ENCODE results near the gene COL24A1.
"Not testable (repeated sequence)": the region's sequence is repeated elsewhere in the genome, so short reads cannot be mapped to it uniquely, and the experiment has no call there.

Gene COL24A1

DNA sequence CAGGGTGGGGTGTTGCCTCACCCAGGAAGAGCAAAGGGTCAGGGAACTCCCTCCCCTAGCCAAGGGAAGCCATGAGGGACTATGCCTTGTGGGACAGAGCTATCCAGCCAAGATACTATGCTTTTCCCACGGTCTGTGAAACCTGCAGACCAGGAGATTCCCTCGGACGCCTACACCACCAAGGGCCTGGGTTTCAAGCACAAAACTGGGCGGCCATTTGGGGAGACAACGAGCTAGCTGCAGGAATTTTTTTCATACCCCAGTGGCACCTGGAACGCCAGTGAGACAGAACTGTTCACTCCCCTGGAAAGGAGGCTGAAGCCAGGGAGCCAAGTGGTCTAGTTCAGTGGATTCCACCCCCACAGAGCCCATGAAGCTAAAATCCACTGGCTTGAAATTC, 84.7 kb downstream of the COL24A1 start:
- DNase-seq = not testable (repeated sequence)

DNA sequence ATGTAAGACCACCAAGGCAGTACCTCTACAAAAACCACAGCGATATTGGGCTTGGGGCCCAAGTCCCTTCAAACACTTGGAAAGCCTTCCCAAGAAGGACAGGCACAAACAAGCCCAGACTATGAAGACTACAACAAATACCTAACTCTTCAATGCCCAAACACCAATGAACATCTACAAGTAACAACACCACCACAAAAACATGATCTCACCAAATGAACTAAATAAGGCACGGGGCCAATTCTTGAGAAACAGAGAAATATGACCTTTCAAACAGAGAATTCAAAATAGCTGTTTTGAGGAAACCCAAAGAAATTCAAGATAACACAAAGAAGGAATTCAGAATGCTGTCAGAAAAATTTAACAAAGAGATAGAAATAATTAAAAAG, 86.8 kb downstream of the COL24A1 start:
- DNase-seq = no peak

DNA sequence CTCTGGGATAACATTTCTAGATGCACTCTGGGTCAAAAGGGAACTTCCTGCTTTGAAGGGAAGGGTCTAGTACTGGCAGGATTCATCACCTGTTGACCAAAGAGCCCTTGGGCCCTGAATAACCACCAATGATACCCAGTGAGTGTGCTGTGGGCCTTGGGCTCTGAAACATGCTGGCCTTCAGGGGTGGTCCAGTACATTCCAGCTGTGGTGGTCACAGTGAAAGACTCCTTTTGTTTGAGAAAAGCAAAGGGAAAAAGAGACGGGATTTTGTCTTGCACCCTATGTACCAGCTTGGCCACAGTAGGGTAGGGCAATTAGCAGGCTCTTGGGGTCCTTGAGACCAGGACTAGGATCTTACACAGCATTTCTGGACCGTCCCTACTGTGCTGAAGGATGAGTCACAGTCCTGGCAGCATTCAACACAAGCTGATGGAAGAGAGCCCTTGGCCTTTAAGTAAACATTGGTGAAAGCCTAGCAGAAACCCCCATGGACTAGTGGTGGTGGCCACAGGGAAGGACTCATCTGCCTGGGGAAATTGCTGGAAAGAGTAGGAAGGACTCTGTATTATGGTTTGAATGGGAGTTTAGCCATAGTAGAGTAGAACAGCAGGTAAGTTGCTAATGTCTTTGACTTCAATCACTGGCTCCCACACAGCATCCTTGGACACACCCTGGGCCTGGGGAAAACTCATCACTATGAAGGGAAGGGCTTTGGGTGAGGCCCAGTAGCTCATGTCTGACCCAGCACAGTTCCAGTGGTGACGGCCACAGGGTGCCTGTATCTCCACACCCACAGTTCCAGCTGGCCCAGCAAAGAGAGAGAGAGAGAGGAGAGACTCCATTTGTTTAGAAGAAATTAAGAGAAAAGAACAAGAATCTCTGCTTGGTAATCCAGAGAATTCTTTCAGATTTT, 87.5 kb downstream of the COL24A1 start:
- DNase-seq = no peak

DNA sequence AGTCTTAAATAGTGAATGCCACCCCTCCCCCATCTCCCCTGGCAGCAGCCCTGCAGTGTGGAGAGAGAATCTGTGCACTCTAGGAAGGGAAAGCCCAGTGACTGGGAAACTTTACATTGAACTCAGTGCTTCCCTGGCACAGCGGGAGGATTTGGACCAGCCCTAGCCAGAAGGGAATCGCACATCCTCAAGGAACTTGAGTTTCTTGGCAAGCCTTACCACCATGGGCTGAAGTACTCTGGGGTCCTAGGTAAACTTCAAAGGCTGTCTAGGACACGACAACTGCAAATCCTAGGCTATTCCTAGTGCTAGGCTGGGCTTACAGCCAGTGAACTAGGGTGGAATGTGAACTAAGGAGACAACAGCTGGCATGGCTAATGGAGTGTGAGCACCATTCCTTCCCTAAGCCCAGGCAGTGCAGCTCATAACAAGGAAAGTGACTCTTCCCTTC, 88.3 kb downstream of the COL24A1 start:
- DNase-seq = no peak

DNA sequence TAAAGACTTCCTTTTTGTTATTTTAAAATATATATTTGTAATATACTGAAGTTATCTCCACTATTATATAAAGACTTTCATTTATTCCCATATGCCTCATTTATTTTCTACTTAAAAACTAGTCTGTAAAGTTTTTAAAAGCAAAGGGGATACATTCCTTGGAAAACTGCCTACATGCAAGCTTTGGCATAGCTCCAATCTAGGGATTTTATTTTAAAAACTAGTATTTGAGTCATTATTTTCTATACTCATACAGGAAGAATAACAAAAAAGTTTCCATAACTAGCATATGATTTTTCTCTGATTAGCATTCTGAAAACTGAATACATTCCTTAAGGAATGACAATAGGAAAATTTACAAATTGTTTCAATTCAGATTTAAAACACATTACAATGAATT, 88.9 kb downstream of the COL24A1 start:
- no peak for DNase-seq

DNA sequence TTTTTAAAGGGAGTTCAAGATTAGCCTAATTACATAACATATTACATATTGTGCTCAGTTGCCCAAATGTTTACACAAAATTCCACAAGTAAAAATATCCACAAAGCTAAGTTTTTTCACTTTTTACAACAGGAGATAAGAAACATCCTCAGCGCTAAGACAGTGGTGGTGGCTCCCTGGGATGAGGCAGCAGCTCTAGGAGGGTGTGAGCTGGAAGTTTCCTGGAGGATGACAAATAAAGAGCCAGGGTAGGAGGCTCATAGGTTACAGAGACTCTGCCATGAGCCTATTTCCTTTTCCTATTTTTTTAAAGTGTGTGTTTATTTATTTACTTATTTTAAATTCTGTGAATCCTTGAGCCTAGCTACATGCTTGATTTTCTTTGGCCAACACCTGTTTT, 91.7 kb downstream of the COL24A1 start:
- no peak for DNase-seq

DNA sequence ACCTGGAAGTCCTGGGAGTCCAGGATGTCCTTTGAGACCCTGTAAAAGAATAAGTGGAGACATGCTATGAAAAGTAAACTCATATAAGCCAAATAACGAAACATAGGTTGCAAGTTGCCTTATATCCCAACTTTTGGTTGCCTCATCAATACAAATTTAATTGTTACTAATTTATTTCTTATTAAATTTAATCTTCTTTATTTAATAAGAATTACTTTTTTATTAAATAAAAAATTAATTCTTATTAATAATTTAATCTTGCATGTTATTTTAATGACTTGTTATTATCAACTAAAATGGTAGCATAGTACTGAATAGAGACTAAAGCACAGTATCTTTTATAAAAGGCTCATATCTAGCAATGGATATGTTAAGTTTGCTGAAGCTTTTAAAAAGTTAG, 92.9 kb downstream of the COL24A1 start:
- no peak for DNase-seq

DNA sequence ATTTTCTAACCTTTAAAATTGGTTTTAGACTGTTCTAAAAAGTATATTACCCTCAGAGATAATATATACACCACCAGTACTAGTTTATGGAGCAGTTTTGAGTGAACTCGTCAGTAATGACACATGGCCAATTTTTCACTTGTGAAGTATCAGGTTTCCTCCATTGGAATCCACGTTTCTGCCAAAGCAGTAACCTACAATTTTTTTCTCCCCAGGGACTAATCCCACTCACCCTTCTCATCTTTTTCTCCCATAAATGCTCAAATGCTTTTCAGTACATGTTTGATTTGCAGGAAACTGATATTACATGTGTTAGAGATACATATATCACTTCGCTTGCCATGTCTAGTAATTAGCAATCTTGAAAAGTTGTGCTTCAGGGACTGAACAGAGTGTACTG, 94.1 kb downstream of the COL24A1 start:
- no peak for DNase-seq

DNA sequence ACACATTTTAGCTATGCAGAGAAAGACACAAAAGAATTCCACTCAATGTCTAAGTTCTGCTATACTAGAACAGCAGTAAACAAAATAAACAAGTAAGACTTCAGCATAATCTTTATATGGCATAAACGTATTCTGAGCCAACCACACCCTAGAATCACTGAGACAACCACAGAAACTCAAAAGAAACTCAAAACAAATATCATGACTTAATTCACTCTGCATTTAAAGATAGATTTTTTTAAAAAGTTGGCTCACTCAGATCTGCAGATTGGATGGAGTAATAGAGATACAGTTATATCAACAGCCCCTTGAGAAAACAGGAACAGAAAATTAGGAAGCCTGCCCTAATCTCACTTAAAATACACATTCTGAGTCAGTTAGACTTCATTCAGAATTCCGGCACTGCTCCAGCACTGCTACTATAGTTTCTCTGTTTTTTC, 95.0 kb downstream of the COL24A1 start:
- DNase-seq = no peak

DNA sequence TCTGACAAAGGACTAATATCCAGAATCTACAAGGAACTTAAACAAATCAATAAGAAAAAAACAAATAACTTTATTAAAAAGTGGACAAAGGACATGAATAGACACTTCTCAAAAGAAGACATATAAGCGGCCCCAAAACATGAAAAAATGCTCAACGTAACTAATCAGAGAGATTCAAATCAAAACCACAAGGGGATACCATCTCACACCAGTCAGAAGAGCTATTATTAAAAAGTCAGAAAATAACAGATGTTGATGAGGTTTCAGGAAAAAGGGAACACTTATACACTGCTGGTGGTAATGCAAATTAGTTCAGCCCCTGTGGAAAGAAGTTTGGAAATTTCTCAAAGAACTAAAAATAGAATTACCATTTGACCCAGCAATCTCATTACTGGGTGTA, 102.2 kb downstream of the COL24A1 start:
- DNase-seq = no peak

DNA sequence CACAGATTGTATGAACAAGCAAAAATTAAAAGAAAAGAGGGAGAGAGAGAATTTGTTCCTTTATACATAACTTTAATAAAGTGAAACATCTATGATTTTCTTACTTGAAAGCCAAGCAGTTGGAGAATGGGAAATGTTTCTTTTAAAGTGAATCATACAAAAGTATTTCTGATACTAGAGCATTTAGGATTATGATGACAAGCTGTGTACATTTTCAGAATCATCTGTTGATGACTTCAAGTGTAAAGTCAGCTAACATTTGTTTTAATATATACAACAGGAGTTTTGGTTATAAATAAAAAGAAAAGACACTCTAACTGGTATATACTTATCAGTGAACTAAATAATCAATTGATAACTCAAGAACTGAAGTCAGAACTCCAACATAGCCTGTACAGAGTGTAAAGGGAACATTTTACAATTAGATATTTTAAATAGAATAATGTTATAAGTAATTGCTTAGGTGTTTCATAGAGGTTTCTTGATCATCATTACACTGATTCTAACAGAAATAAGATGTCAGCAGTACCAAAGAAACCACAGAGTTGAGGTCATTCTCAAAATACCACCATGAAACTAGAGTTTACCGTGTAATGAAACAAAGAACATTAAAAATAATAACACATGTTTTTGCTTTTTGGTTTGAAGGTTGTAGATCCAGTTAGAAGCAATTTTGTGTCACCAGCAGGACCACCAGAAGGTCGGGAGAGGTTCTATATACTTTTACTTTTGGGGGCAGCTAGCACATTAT, 103.4 kb downstream of the COL24A1 start:
- no peak for DNase-seq

DNA sequence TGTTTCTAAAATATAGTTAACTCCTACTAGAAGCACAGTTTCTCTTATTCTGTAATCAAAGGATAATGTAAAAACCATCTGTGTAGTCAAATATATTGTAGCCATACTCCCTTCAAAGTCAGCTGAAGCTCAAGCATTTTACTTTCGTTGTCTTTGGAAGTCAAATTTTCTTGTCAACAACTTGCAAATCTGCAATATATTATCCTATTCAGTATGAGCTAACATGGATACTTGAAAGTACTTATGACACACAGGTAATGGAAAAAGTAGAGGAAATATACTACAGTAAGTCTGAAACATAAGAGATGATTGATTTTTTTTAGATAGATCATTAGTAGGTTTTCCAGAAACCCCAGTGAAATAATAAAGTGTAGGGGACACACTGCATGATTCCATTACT, 121.5 kb downstream of the COL24A1 start:
- no peak for DNase-seq

DNA sequence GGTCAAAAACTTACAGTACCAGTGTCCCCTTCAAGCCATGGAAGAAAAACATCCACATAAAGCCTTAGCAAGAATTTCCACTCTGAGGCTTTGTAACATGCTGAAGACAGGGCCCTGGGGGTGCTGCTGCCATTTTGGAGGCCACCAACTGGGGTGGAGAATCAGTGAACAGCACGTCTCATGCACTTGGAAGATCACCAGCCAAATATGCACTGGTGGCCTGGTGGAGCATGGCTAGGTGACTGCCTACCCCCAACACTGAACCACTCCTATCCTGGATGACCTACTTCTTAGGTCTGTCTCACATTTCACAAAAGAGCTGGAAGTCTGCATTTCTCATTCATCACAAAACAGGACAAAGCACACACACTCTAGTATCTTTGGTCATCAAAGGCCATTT, 126.4 kb downstream of the COL24A1 start:
- no peak for DNase-seq

DNA sequence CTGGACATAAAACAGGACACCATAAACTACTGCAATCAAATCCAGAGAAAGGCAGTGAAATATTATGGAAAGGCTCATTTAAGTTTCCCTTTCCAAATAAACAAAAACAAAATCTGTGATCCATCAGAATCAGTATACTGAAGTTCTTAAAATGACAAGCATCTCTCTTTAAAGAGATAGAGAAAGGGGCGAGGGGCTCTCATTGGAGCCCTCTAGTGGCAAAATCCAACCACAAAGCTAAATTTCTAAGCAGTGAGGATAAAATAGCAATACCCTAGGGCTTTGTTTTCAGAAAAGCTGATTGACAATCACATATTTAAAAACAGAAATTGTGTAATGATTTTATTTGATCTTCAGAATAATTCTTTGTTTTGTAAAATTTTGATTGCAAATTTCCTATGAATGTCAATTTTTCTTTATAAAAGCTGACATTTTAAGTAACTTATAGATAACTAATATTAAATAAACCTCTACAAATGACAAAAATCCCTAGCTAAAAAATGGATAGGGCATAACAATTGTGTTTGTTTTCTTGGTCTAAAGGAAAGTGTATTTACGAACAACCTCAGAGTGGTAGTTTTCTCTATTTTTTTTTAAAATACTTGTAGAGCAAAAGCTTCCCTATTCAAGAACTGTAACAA, 138.2 kb downstream of the COL24A1 start:
- no peak for DNase-seq

DNA sequence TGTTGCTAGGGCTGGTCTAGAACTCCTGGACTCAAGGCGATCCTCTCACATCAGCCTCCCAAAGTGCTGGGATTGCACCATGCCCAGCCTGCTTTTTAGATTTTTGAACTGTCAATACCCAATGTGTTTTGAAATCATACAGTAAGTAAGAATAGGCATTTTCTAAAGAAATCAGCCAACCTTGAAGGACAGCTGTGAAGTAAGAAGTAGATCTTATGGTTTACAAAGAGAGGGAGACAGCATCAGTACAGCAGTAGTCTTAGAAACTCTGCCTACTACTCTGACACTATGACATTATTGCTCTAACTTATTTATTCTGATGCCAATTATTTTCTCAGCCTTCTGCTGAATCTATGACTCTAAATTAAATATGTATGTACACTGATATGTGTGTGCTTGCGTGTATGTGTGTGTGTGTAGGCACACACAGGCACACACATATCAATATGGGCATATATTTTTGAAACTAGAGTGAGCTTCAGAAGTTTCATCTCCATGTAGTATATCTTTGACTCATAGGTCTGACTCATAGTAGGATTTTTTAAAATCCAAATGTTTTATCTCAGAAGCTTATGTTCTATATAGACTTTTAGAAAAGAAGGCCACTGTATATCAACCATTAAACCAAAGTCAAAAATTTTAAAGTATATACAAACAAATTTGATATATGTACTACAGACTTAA, 140.4 kb downstream of the COL24A1 start:
- no peak for DNase-seq

DNA sequence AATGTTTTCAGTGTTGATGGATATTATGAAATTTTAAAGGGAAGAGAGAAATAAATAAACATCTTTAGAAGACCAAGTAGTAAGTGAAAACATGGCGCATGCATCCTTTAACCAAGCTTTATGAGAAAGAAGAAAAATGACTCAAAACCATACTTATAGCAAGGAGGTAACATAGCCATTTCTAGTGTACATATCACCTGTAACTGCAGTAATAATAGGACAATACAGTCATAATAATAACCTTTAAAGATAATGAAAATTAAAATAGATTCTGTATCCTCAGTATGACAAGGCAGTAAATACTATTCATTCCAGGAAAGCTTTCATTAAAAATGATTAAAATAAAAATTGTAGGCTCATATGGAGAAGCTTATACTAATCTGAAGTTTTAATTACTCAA, 141.2 kb downstream of the COL24A1 start:
- no peak for DNase-seq

DNA sequence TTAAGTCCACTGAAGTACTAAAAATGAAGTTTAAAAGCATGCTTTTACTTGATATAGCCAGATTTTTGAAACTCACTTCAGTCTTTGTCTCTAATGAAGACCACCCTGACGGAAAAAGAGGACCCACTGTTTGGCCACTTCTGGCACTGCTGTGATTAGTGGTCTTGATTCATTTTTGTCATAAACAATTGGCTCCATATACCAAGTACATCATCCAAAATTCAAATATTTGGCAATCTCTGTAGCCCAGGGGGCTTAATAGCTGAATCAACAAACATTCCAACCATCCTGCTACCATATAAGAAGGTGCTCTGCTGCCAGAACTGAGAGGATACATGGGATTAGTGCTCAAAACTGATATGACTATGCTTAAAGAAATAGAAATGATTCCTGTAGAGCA, 156.0 kb downstream of the COL24A1 start:
- no peak for DNase-seq

DNA sequence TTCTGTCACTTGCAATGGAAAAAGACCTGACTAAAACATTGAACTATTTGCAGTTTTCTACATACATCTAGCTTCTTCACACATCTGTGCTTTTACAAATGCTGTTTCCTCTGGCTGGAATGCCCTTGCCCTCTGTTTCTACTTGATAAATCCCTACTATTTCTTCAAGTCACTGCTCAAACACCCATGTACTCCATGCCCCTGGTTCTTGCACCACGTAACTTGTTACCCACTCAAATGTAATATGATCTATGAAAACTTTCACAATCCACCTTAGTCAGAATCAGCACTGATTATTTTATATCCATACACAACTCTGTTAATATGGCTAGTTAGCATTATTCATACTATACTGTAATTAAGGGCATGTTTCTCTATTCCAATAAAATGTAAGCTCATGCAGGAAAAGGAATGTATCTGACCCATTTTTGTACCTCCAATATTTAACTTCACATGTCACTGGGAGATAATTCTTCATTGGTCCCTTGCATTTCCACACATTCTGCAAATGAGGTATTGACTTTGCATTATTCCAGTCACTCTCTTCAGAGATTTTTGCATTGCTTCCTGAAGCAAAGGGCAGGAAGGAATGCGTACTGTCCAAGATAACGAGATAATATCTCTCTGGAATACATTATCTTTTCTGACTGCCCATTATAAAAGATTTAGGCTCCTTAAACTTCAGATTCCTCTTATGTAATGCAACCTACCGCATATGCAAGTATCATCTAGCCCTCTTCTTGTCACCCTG, 158.3 kb downstream of the COL24A1 start:
- no peak for DNase-seq

DNA sequence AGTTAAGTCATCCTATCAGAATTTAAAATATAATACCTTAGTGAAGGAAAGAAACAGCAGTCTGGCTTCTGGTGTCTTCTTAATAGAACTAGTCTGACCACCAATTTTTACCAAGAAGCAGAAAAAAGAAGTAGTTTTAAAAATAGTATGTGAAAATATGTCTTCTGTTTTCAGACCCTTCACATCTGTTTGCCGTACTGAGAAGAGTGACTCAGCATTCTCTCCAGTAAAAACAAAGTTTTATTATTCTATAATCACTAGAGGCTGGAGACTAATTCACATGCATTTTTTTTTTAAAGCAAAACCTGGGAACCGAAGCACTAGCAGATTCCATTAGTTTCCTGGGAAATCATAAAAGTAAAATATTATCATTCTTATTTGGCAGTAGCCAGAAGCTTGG, 163.8 kb downstream of the COL24A1 start:
- DNase-seq = no peak

DNA sequence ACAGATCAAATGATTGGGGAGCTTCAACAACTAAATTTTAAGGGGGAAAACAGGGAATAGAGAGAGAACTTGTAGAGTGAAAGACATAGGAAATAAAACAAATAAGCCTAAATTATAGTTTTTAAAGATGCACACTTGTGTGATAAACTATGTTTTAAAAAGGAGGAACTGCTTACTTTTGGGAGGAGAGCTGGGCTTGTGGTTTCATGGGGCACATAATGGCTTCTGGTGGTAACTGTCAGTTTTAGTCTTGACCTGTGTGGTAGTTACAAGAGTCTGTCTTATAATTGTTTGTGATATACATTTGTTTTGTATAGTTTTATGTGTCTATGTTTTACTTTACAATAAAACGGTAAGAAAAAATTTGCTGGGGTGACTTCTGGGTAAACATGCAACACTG, 165.3 kb downstream of the COL24A1 start:
- no peak for DNase-seq

DNA sequence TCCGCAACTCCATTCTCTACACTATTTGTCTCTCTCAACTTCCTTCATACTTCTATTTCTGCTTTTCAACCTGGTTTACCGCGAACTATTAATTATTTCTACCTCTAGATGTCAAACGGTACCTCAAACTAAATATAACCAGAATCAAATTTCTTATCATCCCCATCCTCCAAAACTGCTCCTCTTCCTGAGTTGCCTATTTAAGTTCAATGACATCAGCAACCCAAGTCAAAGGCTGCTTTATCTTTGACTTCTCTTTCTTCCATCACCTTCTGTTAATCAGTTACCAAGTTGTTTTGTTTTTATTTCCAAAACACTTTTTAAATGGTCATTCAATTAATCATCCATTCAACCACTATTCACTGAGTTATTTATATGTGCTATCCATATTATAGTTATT, 171.9 kb downstream of the COL24A1 start:
- no peak for DNase-seq

DNA sequence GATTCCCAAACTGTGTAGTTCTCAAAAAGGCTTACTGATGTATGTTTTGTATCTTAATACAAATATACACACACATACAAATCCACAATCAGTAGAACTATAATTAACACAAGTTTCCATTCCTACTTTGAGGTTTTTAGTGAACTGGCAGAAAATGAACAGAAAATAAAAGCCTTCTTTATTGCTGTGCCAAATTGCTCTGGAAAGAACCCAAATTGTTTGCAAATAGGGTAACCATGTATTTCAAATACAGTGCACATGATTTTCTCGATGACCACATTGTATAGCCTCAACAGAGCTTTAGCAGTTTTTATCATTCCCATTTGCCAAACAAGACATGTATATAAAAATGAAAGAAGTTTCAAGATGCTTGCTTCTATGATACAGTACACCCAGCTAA, 173.3 kb downstream of the COL24A1 start:
- DNase-seq = no peak
